ENCODE data around the gene ARL10. TPM values are rescaled to one million over a fixed set of nuclear protein-coding genes. Genes with fewer than 3 reads are reported as not detected.

ARL10 gene
- total RNA-seq, 1 donor from 2014 or later = 6.0 TPM

GRCh38 chr5:176391999-176392398 is 26.7 kb downstream of the ARL10 start:
- peaks cover 54% of the 10 kb centered on the region for H3K36me3 ChIP-seq
- H3K27ac ChIP-seq (replicated peaks) = peak overlapping the region; percentile 37
- intact Hi-C loops (cut with micrococcal nuclease) = no loop called here
- peaks cover 59% of the 10 kb centered on the region for H3K4me1 ChIP-seq
- no peaks in the 10 kb centered on the region for H3K27me3 ChIP-seq (ENCODE audit: low read depth)
- no peak overlapping the region for H3K4me3 ChIP-seq
- TF ChIP-seq CTCF (IDR thresholded peaks at IDR 0.05; ENCODE audit: borderline replicate concordance) = no peak
- no peaks in the 10 kb centered on the region for H3K9me3 ChIP-seq (replicated peaks)
- DNase-seq = no peak

GRCh38 chr5:176392526-176392925 is 27.2 kb downstream of the ARL10 start:
- peaks cover 57% of the 10 kb centered on the region for H3K36me3 ChIP-seq
- no peak for DNase-seq
- peak overlapping the region; percentile 37 for H3K27ac ChIP-seq (replicated peaks)
- peaks cover 53% of the 10 kb centered on the region for H3K4me1 ChIP-seq
- H3K9me3 ChIP-seq (replicated peaks) = no peaks in the 10 kb centered on the region
- intact Hi-C loops (cut with micrococcal nuclease) = no loop called here
- TF ChIP-seq CTCF (IDR thresholded peaks at IDR 0.05; ENCODE audit: borderline replicate concordance) = no peak
- no peaks in the 10 kb centered on the region for H3K27me3 ChIP-seq (ENCODE audit: low read depth)
- H3K4me3 ChIP-seq = no peak overlapping the region

GRCh38 chr5:176394096-176394495 is 28.8 kb downstream of the ARL10 start:
- Histone ChIP-seq H3K36me3 (peaks cover 69% of the 10 kb centered on the region), H3K27ac (replicated peaks) (peak overlapping the region; percentile 84)

GRCh38 chr5:176394881-176395675 is 29.8 kb downstream of the ARL10 start:
- H3K36me3 ChIP-seq = peaks cover 72% of the 10 kb centered on the region
- H3K9me3 ChIP-seq (replicated peaks) = no peaks in the 10 kb centered on the region
- intact Hi-C loops (cut with micrococcal nuclease) = no loop called here
- peaks cover 36% of the 10 kb centered on the region for H3K4me1 ChIP-seq
- peak; percentile 69 for DNase-seq
- no peaks in the 10 kb centered on the region for H3K27me3 ChIP-seq (ENCODE audit: low read depth)
- TF ChIP-seq CTCF (IDR thresholded peaks at IDR 0.05; ENCODE audit: borderline replicate concordance) = no peak
- no peak overlapping the region for H3K4me3 ChIP-seq
- peak overlapping the region; percentile 84 for H3K27ac ChIP-seq (replicated peaks)

More at GRCh38 chr5:176394096-176394495, 28.8 kb downstream of the ARL10 start:
- intact Hi-C loops (cut with micrococcal nuclease) = no loop called here
- H3K9me3 ChIP-seq (replicated peaks) = no peaks in the 10 kb centered on the region
- no peaks in the 10 kb centered on the region for H3K27me3 ChIP-seq (ENCODE audit: low read depth)
- peaks cover 44% of the 10 kb centered on the region for H3K4me1 ChIP-seq
- no peak for DNase-seq
- no peak for TF ChIP-seq CTCF (IDR thresholded peaks at IDR 0.05; ENCODE audit: borderline replicate concordance)
- no peak overlapping the region for H3K4me3 ChIP-seq

GRCh38 chr5:176396330-176396729 is 31.0 kb downstream of the ARL10 start:
- intact Hi-C loops (cut with micrococcal nuclease) = no loop called here
- Histone ChIP-seq H3K27ac (replicated peaks) (peak overlapping the region; percentile 84), H3K4me3 (no peak overlapping the region), H3K9me3 (replicated peaks) (no peaks in the 10 kb centered on the region), H3K36me3 (peaks cover 64% of the 10 kb centered on the region), H3K27me3 (ENCODE audit: low read depth) (no peaks in the 10 kb centered on the region), H3K4me1 (peaks cover 44% of the 10 kb centered on the region)
- no peak for TF ChIP-seq CTCF (IDR thresholded peaks at IDR 0.05; ENCODE audit: borderline replicate concordance)
- no peak for DNase-seq
